SH-SY5Y (cell line): ENCODE data around the gene NUDT8.

ENCODE experiments used
- GATA2 ChIP-seq: IDR thresholded peaks from 2 replicates; pipeline ENCODE4 v1.6.1; 2011; ENCODE audit warnings: mild to moderate bottlenecking, low read depth, low read length
- GATA3 ChIP-seq: IDR thresholded peaks from 2 replicates; pipeline ENCODE4 v1.6.1; 2011; ENCODE audit warnings: low read depth, mild to moderate bottlenecking, low read length, moderate library complexity

GRCh38 chr11:67664696-67665540 is 35.2 kb upstream of the NUDT8 start:
- TF ChIP-seq GATA2 (no peak), GATA3 (no peak)
